GM19372 (cell line): ENCODE data around the gene CARD16.
A peak's percentile ranks its signal among the peaks of the same experiment; 100 is the strongest.
"Not testable (repeated sequence)": the region's sequence is repeated elsewhere in the genome, so short reads cannot be mapped to it uniquely, and the experiment has no call there.

Source experiments
- ATAC-seq: cut with Tn5 transposase; IDR thresholded peaks from one replicate; pipeline ENCODE4 v1.9.1; 2021; ENCODE audit warnings: mild to moderate bottlenecking, low read depth, moderate library complexity; ENCODE audit not compliant: unreplicated experiment

CARD16 gene

DNA sequence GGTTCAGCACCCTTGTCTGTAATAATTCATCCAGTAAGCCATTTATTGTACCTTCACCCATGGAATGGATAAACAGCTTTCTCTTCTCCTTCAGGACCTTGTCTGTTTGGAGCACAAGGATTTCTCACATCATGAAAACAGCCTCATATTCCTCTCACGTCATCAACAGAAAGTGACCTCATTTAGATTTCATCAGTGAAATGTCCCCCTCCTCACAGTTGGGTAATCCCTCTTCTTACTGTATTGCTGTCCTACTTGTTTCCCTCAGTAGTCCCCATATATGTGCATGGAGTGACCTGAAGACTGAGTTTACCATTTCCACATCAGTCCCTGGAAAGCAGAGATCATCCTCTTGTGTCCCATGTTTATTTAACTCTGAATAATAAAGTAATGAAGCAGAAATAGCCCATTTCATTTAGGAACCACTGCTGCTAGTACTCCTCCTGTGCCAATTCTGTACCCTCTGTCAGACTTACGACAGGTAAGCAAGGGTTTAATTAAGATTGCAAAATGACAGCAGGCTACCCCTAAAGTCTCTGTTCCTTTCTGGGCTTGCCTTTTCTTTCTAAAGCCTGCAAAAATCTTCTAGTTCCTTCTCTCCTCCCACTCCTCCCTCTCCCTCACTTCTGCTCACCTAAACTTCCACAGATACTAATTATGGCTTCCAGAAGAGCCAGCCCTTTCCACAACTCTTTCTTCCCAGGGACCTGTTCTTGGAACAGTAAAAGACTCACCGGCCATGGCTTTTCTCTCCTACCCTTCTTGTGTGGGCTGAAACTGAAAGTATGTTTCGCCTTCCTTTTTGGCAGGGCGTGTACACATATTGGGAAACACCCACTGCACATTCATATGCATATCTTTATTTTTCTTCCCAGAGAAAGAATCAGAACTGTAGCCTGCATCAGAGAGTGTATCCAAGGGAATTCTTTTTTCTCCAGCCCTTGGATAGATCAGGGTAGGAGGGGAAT is at the start of gene CARD16:
Gene CARD16 (minus strand): TSS at position 779 of the 968 bp plus-strand sequence. CDS start 38 bp downstream, at position 741.
- ATAC-seq, result peak; percentile 99

- ATAC-seq, result no peak
Observed at GRCh38 chr11:105092256-105093239, 47.4 kb upstream of the CARD16 start.

- no peak for ATAC-seq
Observed at GRCh38 chr11:105081412-105082150, 36.4 kb upstream of the CARD16 start.

DNA sequence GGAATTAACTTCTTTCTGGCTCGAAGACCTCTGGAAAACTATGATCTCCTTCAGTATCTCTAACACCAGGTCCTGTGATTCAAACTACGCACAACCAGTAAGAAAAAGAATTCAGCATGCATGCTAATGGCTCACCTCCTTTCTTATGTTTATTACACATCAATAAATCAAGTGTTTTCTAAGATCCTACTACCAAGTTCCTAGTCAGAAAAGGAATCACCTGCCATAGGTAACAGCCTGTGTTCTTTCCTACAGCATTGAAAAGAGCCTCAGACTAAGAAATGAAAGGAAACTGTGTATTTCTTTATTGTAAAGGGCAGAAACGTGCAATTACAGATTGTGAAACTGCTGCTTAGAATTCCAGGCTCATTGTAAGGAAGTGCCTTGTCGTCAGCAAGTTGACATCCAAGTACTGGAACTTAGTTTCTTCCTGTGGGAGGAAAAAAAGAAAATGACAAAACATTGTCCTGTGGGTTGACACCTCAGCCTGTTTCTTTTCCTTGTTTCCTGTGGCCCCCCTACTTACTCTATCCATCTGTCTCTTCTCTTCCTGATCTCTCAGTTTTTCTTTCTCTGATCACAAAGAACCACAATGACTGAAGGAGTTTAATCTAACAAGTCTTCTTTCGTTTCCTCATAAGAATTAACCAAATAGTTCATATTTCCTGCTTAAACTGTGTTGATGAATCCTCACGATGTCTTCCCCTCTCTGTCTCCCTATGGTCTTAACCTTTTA is 35.2 kb upstream of the CARD16 start:
- not testable (repeated sequence) for ATAC-seq

DNA sequence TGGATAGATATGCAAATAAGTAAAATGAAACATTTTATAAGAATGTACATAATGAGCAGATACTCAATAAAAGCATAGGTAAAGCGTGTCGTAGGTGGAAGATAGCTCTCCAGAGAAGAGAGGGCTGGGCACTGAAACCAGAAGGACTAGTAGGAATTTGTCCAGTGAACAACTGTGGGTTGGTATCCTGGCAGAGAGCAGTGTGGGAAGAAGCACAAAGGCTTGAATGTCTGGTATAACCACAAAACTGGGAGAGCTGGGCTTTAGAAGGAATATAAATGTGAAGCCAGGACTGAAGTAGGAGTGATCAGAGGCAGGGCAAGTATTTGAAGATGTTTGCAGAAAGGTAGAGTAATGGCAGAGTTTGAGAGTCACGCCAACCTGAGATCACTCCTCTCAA is 33.1 kb upstream of the CARD16 start:
- ATAC-seq, result no peak

GRCh38 chr11:105077141-105077790 is 32.1 kb upstream of the CARD16 start:
- not testable (repeated sequence) for ATAC-seq

DNA sequence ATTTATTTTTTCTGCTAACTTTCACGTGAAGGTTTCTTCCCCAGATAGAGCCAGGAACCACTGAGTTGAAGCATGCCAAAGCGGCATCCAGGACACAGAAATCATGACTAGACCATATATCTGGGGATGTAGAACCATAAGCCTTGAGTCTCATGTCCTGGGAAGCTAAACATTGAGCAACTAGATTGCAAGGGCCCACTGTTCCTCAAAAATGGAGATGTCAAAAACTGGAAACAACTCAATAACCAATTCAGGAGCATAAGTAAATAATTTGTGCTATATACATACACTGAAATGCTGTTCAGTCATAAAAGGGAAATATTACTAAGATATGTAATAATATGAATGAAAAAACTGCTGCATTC is 29.0 kb upstream of the CARD16 start:
- no peak for ATAC-seq

- ATAC-seq, result no peak
Observed at GRCh38 chr11:105073456-105074165, 28.5 kb upstream of the CARD16 start.

GRCh38 chr11:105072080-105072479 is 26.9 kb upstream of the CARD16 start:
- ATAC-seq, result not testable (repeated sequence)

GRCh38 chr11:105071089-105071732 is 26.1 kb upstream of the CARD16 start:
- ATAC-seq, result no peak

- no peak for ATAC-seq
Observed at GRCh38 chr11:105070306-105070705, 25.2 kb upstream of the CARD16 start.

DNA sequence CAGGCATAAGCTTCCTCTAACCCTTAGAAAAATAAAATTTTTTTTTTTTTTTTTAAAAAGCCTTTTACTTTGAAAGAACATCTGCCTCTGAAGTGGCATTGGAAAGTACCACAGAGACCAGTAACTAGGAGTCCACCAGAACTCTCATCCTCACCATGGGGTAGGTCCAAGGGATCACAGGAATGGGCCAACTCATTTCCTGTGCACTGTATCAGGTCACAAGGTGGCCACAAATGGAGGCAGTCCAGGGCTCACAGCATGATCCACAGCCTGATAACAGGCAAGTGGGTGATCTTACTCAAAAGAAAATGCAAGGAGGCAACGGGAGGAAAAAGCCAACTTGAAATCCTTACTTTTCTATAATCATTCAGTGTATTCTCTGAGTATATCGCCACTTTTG is 24.6 kb upstream of the CARD16 start:
- not testable (repeated sequence) for ATAC-seq

DNA sequence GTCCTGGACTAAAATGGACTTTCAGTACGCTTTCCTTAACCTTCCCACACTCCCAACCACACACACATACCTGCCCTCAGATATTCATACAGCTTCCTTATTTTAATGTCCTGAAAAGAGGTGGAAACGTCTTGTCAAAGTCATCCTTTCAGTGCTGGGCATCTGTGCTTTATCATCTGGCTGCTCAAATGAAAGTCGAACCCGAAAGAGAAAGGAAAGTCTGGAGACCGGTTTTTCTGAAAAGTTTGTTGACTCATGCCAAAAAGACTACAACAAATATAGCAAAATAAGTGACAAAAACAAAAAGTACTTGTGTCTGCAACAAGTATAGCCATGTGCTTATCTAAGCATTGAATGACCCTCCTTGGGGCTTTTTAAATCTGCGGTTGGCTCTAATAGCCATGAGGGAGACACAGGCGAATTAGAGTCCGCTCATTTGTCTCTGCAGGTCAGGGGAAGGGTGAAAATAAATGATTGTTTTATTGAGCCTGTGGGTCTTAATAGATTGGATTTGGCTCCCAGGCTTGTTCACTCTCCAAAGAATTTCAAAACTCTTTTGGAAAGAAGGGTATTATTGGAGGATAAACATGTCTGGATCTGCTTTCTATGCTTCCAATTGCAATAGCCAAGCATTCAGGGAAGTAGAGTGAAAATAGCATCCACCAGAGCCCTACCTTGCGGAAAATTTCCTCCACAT is 18.3 kb upstream of the CARD16 start:
- not testable (repeated sequence) for ATAC-seq

GRCh38 chr11:105057432-105057831 is 12.3 kb upstream of the CARD16 start:
- ATAC-seq, result no peak

GRCh38 chr11:105056446-105056845 is 11.3 kb upstream of the CARD16 start:
- ATAC-seq, result no peak

GRCh38 chr11:105054723-105055493 is 9.8 kb upstream of the CARD16 start:
- no peak for ATAC-seq

- no peak for ATAC-seq
Observed at GRCh38 chr11:105052487-105052886, 7.4 kb upstream of the CARD16 start.
